DMS153 treated with DMSO at 0.1 percent for 48 hours (cell line): ENCODE measurements around the gene TOMT.

Experiments used
- DNase-seq: peaks from one replicate; lab custom pipeline; 2025; ENCODE audit not compliant: unreplicated experiment; lab: John Stamatoyannopoulos, UW

TOMT gene, protein sequence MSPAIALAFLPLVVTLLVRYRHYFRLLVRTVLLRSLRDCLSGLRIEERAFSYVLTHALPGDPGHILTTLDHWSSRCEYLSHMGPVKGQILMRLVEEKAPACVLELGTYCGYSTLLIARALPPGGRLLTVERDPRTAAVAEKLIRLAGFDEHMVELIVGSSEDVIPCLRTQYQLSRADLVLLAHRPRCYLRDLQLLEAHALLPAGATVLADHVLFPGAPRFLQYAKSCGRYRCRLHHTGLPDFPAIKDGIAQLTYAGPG

GRCh38 chr11:72105888-72106287 is at the start of gene TOMT:
Gene TOMT (plus strand): TSS chr11:72105924. CDS start chr11:72105952, 28 bp downstream.
- DNase-seq, result no peak

GRCh38 chr11:72058416-72059034 is 47.2 kb upstream of the TOMT start:
- no peak for DNase-seq

- DNase-seq, result no peak
These were observed 43.9 kb upstream of the TOMT start for GRCh38 chr11:72061739-72062396.

GRCh38 chr11:72066855-72067254 is 38.9 kb upstream of the TOMT start:
- no peak for DNase-seq

GRCh38 chr11:72067266-72067665 is 38.5 kb upstream of the TOMT start:
- DNase-seq, result no peak

DNA sequence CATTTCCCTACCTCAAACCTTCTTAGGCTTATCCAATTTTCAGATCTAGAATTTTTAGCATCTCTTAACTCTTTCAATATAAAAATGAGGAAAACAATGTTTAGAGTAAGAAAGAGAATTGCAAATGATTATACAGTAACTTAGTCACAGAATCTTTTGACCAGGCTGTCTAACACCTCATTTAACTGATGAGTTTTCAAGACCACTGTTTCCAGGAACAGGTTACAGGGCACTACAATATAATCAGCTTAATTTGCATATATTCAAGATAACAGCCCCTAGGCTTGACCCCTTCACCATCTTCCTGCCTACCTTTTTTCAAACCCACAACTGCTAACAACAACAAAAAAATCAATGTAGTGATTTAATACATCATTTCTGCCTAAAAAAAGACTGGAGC is 38.0 kb upstream of the TOMT start:
- no peak for DNase-seq

DNA sequence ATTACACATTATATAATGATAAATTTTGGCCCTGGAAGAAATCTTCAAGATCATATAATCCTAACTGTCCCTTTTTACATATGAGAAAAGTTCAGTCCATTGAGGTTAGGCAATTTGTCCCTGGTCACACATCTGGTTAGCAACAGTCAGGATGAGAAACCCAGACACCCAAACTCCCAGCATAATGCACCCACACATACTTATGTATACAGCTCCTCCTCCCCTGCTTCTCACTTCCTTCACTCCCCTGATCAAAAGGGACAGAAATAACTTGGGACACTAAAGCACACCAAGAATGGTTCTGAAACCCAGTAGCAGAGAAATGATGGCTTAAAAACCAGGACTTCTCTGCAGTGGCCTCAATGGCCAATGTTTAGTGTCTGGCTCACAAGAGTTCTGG is 36.5 kb upstream of the TOMT start:
- DNase-seq, result no peak

GRCh38 chr11:72069787-72070251 is 35.9 kb upstream of the TOMT start:
- no peak for DNase-seq

- DNase-seq, result no peak
These were observed 35.2 kb upstream of the TOMT start for GRCh38 chr11:72070491-72070890.

DNA sequence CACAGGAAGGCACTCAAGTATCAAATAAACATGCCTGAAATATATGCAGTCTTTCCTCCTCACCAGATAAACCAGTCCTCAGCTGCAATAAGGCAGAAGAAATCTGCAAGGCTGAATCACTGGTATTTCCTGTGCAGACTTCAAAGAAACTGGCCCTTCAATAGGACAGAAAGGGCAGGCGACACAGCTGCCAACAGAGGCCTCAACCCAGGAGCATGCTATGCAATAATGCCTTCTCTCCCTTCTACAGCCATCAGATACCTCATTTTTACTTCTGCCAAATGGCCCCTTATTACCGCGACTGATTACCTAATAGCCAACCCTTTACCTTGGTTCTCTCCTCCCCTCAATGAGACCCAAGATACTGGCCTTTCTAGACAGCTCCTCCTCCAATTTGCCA is 33.4 kb upstream of the TOMT start:
- no peak for DNase-seq

DNA sequence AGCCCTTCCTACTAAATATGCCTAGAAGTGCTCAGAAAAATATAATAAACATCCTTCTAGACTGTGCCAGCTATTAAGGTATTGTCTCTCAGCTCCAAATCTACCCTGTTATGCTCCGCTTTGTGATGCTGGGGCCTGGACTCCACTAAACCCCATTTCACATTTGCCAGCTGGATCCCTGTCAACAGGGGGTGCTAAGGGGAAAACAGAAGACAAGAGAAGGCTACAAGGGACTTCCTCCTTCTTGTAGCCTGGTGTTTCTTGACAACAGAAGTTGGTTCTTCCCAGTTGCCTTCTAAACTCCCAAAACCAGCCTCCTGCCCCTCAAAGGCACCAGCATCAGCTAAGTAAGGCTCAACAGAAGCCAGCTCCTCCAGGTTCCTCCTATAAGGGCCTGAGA is 30.6 kb upstream of the TOMT start:
- DNase-seq, result no peak

- DNase-seq, result no peak
These were observed 30.0 kb upstream of the TOMT start for GRCh38 chr11:72075756-72076155.

DNA sequence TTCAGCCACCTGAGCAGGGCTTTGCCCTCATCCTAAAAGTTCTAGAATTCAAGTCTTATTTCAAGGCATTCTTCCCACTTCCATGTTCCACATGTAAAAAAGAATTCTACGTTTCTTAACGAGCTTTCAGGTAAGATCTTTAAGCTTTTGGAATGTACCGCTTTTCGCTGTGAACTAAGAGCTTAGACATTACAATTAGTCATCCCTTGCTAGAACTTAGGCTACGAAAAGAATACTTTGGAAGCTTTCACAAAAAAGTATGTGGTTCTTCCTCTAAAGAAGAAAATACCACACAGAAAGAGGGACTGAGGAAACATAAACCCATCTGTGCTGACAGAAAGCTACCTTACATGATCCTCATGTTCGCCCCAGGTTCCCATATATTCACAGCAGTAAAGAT is 27.2 kb upstream of the TOMT start:
- no peak for DNase-seq

GRCh38 chr11:72079819-72080325 is 25.9 kb upstream of the TOMT start:
- no peak for DNase-seq

DNA sequence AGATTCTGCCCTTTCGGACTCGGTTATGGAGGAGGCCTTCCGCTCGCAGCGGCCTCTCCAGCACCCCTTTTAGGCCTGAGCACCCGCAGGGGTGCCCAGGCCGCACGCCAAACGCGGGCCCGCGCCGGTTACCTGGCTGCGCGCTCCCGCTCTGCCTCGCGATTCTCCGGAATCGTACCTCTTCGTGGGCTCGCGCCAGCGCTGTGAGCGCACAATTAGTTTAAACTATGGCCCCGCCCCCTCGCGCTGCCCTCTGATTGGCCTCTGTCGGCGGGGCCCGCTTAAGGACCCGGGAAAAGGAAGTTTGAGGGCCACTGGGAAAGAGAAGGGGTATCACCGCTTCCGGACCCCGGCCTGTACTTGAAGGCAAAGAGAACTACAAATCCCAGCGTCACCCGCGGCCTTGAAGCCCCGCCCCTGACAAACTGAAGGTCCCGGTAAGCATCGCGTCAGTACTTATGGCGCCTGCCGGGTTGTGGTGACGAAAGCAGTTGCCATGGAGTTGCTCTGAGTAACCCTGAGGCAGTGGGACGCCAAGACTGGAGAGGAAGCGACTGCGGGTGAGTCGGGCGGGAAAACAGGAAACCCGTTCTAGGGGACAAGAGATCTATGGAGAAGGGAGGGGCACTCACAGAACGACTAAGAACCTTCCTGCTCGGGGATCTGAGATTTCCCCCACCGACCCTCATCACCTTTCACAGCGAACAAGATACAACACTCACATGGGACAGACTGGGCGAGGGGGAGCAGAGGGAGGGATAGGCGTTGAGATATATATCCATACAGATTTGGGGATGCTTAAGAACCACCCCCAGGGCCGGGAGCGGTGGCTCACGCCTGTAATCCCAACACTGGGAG is 25.2 kb upstream of the TOMT start, which contains the start of the genes LRRC51 and NUMA1:
TSS of gene LRRC51 (plus strand) at position 525 of the 858 bp plus-strand sequence. CDS start 8,234 bp downstream, outside the sequence.
TSS of gene NUMA1 (minus strand) at position 217 of the 858 bp plus-strand sequence. CDS start 44,599 bp downstream, outside the sequence.
- DNase-seq, result peak; percentile 99

- DNase-seq, result no peak
These were observed 24.5 kb upstream of the TOMT start for GRCh38 chr11:72081184-72081644.

DNA sequence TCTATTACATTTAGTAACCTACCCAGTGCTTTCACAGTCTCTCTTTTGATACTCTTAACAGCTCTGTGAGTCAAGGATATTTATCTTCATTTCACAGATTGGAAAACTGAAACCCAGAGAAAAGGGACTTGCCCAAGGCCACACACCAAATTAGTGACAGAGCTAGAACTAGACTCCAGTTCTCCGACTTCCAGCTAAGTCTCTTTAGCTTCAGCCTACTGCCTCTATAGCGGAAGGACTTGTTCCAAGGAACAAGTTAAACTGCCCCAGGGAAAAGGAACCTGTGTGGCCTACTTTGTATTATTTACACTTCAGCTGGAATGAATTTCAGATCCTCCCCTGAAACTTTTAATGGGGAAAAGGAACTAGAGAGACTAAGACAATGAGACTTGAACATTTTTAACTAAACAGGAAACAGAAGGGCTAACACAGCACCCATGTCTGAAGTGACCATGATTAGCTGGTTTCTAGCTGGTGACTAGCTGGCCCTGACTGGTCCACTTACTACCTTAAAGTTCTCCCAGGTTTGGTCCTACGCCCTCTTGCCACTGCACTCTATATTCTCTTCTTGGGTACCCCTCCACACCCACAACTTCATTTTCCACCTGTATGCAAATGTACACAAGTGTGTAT is 23.8 kb upstream of the TOMT start:
- no peak for DNase-seq

- DNase-seq, result no peak
These were observed 22.3 kb upstream of the TOMT start for GRCh38 chr11:72083414-72083813.

GRCh38 chr11:72084076-72084475 is 21.6 kb upstream of the TOMT start:
- no peak for DNase-seq

DNA sequence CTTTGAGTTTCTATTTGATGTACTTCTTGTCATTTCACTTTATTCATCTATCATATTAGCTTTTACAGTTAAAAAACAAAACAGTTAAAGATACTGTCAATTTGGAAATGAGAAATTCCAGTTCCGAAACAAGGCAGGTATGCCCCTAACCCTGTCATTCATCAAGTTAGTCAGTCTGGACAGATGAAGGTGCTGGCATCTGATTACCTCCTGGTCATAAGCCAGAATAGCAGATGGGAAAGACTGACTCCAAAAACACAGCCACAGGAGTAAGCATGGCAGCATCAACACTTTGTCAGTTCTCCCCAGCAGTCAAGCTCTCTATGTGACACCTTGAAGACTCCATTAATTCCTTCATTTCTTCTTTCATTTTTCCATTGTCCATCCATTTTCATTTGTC is 20.8 kb upstream of the TOMT start:
- DNase-seq, result no peak
